ENCODE measurements around the gene PRKCA. TPM values are rescaled to one million over a fixed set of nuclear protein-coding genes. Genes with fewer than 3 reads are reported as not detected.

PRKCA gene
- total and polyA plus RNA-seq, 2 donors (not counting 3 experiments of a cell fraction or from before 2014, with no cell fraction given) = 7.5 to 34.2 TPM

- intact Hi-C loops (cut with micrococcal nuclease) = no loop called here
- H3K27me3 ChIP-seq (ENCODE audit: control insufficient read depth in 2 of 2, insufficient read depth in 2 of 2, low read length in 2 of 2) = no peaks in the 10 kb centered on the region
- no peaks in the 10 kb centered on the region for H3K79me2 ChIP-seq (ENCODE audit: control insufficient read depth, insufficient read depth, low read length)
- H3K27ac ChIP-seq (ENCODE audit: insufficient read depth, low read depth, low read length) = no peak overlapping the region
- H3K9me1 ChIP-seq (replicated peaks; ENCODE audit: control insufficient read depth, extremely low read depth, insufficient read depth, low read length) = no peaks in the 10 kb centered on the region
- no peak overlapping the region for H3K4me2 ChIP-seq (ENCODE audit: insufficient read depth, low read length)
- H3K4me1 ChIP-seq (ENCODE audit: control insufficient read depth, extremely low read depth, insufficient read depth, low read length) = no peaks in the 10 kb centered on the region
- no peak overlapping the region for H2AFZ ChIP-seq (ENCODE audit: low read depth, low read length)
- FAIRE-seq = no peak
- no peaks in the 10 kb centered on the region for H3K36me3 ChIP-seq (ENCODE audit: control insufficient read depth in 2 of 2, extremely low read depth in 1 of 2, insufficient read depth in 2 of 2, low read length in 2 of 2)
- no peak overlapping the region for H3K9ac ChIP-seq (replicated peaks; ENCODE audit: extremely low read depth, insufficient read depth, low read length)
- POLR2A ChIA-PET = no interaction called here
- H3K4me3 ChIP-seq (replicated peaks in 1 of 3; ENCODE audit: insufficient read depth in 1 of 3, low read depth in 1 of 3, low read length in 3 of 3) = no peak overlapping the region
- no peaks in the 10 kb centered on the region for H3K9me3 ChIP-seq (replicated peaks; ENCODE audit: control insufficient read depth, insufficient read depth, low read length)
- no peak for TF ChIP-seq GATA2 (IDR thresholded peaks at IDR 0.05; ENCODE audit: insufficient read depth, insufficient read length, low read depth, low read length)
- no peak for TF ChIP-seq FOS (IDR thresholded peaks at IDR 0.05; ENCODE audit: borderline replicate concordance, insufficient read depth, low read length)
- TF ChIP-seq MAX (IDR thresholded peaks at IDR 0.05; ENCODE audit: insufficient read depth, insufficient read length) = no peak
- H4K20me1 ChIP-seq (replicated peaks; ENCODE audit: control insufficient read depth, extremely low read depth, insufficient read depth, low read length) = no peaks in the 10 kb centered on the region
- dilution Hi-C loops (cut with MboI; ENCODE audit: extremely low pct_ligation_motif_present, low sequenced_read_pairs) = no loop called here
- CTCF ChIA-PET = interaction anchor here (0.8 kb wide), 1 partner anchor 14 kb away, joined by 3 read pairs; no protein-coding TSS in a partner anchor
- BruUV-seq (replicated peaks) = no TSS peak
- DNase-seq (ENCODE audit: low read depth, low spot score) = no peak
These were observed 447.7 kb downstream of the PRKCA start for GRCh38 chr17:66750116-66750515.

GRCh38 chr17:66750781-66751543 lies 448.5 kb downstream of the PRKCA start:
- dilution Hi-C loops (cut with MboI; ENCODE audit: extremely low pct_ligation_motif_present, low sequenced_read_pairs) = no loop called here

More at GRCh38 chr17:66750781-66751543, 448.5 kb downstream of the PRKCA start:
- no peak overlapping the region for H3K9ac ChIP-seq (replicated peaks; ENCODE audit: extremely low read depth, insufficient read depth, low read length)
- H3K9me3 ChIP-seq (replicated peaks; ENCODE audit: control insufficient read depth, insufficient read depth, low read length) = no peaks in the 10 kb centered on the region
- DNase-seq (ENCODE audit: low read depth, low spot score) = no peak
- ChIA-PET CTCF (interaction anchor here (0.8 kb wide), 1 partner anchor 13 kb away, joined by 3 read pairs; no protein-coding TSS in a partner anchor), POLR2A (no interaction called here)
- H3K4me1 ChIP-seq (ENCODE audit: control insufficient read depth, extremely low read depth, insufficient read depth, low read length) = no peaks in the 10 kb centered on the region
- no peaks in the 10 kb centered on the region for H3K36me3 ChIP-seq (ENCODE audit: control insufficient read depth in 2 of 2, extremely low read depth in 1 of 2, insufficient read depth in 2 of 2, low read length in 2 of 2)
- H4K20me1 ChIP-seq (replicated peaks; ENCODE audit: control insufficient read depth, extremely low read depth, insufficient read depth, low read length) = no peaks in the 10 kb centered on the region
- no peaks in the 10 kb centered on the region for H3K9me1 ChIP-seq (replicated peaks; ENCODE audit: control insufficient read depth, extremely low read depth, insufficient read depth, low read length)
- H2AFZ ChIP-seq (ENCODE audit: low read depth, low read length) = no peak overlapping the region
- intact Hi-C loops (cut with micrococcal nuclease) = no loop called here
- H3K27ac ChIP-seq (ENCODE audit: insufficient read depth, low read depth, low read length) = no peak overlapping the region
- no peak overlapping the region for H3K4me2 ChIP-seq (ENCODE audit: insufficient read depth, low read length)
- BruUV-seq (replicated peaks) = no TSS peak
- peak; percentile 37 for FAIRE-seq
- H3K79me2 ChIP-seq (ENCODE audit: control insufficient read depth, insufficient read depth, low read length) = no peaks in the 10 kb centered on the region
- H3K27me3 ChIP-seq (ENCODE audit: control insufficient read depth in 2 of 2, insufficient read depth in 2 of 2, low read length in 2 of 2) = no peaks in the 10 kb centered on the region
- no peak for TF ChIP-seq CTCF (IDR thresholded peaks at IDR 0.05; ENCODE audit: extremely low read depth in 1 of 2, insufficient read depth in 1 of 2, low read depth in 1 of 2, low read length in 2 of 2)
- no peak for TF ChIP-seq FOS (IDR thresholded peaks at IDR 0.05; ENCODE audit: borderline replicate concordance, insufficient read depth, low read length)
- TF ChIP-seq MYC (IDR thresholded peaks at IDR 0.05; ENCODE audit: low read depth, low read length) = no peak
- no peak for TF ChIP-seq EZH2 (IDR thresholded peaks at IDR 0.05; ENCODE audit: borderline replicate concordance, low read depth, low read length, severe bottlenecking)
- TF ChIP-seq POLR2A (IDR thresholded peaks at IDR 0.05; ENCODE audit: low read depth, low read length) = no peak
- no peak for TF ChIP-seq MAX (IDR thresholded peaks at IDR 0.05; ENCODE audit: insufficient read depth, insufficient read length)
- no peak for TF ChIP-seq JUN (IDR thresholded peaks at IDR 0.05; ENCODE audit: borderline replicate concordance, insufficient read depth, insufficient read length, low read depth)
- TF ChIP-seq GATA2 (IDR thresholded peaks at IDR 0.05; ENCODE audit: insufficient read depth, insufficient read length, low read depth, low read length) = no peak
- no peak for TF ChIP-seq POLR2AphosphoS5 (IDR thresholded peaks at IDR 0.05; ENCODE audit: insufficient read depth, low read depth, low read length)
- no peak overlapping the region for H3K4me3 ChIP-seq (replicated peaks in 1 of 3; ENCODE audit: insufficient read depth in 1 of 3, low read depth in 1 of 3, low read length in 3 of 3)

Measured in endothelial cell of umbilical vein (primary cell).